MV-4-11 (cell line): Measurements from ENCODE around the gene ARTN.

ENCODE experiments used
- DNase-seq: peaks from one replicate; lab custom pipeline; 2025; lab: John Stamatoyannopoulos, UW

Gene ARTN

DNA sequence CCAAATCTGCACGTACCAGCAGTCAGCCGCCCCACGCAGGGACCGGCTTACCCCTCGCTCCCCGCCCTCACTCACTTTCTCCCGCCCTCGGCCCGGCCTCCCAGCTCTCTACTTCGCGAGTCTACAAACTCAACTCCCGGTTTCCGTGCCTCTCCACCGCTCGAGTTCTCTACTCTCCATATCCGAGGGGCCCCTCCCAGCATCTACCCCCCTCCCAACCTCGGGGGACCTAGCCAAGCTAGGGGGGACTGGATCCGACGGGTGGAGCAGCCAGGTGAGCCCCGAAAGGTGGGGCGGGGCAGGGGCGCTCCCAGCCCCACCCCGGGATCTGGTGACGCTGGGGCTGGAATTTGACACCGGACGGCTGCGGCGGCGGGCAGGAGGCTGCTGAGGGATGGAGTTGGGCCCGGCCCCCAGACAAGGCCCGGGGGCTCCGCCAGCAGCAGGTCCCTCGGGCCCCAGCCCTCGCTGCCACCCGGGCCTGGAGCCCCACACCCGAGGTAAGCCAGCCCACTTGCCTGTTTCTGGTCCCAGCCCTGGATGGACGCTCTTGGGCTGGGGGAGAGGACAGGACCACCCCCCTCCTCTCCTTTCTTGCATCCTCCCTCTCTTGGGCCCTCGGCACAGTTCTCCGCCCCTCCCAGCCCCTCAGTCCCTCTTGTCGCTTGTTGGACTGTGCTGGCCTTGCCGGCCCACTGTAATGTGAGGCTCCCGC lies at the start of gene ARTN:
Gene ARTN, plus strand, starts transcription at position 416 of the 715 bp plus-strand sequence. CDS start 1,856 bp downstream, outside the sequence.
- no peak for DNase-seq

GRCh38 chr1:43885279-43885801 lies 48.3 kb upstream of the ARTN start:
- DNase-seq, result no peak

DNA sequence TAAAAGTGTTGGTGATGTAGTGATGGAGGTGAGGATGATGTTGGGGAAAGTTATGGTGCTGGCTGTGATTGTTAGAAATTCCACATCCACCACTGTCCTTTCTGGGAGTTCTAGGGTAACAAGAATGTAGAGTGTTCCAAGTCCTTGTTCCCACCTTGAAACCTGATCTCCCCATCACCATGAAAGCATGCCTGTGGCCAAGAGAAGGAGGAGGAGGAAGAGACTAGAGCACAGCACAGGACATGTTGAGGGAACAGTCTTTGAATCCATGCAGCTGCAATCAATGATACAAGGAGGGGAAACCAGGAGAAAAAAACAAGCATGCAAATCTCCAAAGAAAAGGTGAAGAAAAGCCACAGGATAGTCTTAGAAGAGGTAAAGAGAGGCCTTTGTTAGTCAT lies 45.9 kb upstream of the ARTN start:
- DNase-seq, result no peak

DNA sequence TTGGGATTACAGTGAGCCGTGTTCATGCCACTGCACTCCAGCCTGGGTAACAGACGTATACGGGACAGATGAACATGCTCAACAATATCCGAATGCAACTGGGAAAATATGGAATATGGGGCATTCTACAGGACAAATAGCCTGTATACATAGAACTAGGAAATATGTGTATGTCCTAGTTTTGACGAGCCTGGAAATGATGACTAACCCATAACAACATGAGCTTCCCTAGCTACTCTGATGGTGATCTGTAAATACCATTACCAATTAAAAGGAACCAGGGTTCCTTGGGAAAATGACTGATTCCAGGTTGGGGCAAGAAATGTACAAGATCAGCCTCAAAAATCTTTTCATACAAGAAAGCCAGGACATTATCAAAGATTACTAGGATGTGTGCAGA lies 42.8 kb upstream of the ARTN start:
- no peak for DNase-seq

GRCh38 chr1:43893006-43893405 lies 40.6 kb upstream of the ARTN start:
- no peak for DNase-seq

- DNase-seq, result no peak
Measured at GRCh38 chr1:43898981-43899380, 34.6 kb upstream of the ARTN start.

- DNase-seq, result no peak
Measured at GRCh38 chr1:43900386-43900785, 33.2 kb upstream of the ARTN start.

DNA sequence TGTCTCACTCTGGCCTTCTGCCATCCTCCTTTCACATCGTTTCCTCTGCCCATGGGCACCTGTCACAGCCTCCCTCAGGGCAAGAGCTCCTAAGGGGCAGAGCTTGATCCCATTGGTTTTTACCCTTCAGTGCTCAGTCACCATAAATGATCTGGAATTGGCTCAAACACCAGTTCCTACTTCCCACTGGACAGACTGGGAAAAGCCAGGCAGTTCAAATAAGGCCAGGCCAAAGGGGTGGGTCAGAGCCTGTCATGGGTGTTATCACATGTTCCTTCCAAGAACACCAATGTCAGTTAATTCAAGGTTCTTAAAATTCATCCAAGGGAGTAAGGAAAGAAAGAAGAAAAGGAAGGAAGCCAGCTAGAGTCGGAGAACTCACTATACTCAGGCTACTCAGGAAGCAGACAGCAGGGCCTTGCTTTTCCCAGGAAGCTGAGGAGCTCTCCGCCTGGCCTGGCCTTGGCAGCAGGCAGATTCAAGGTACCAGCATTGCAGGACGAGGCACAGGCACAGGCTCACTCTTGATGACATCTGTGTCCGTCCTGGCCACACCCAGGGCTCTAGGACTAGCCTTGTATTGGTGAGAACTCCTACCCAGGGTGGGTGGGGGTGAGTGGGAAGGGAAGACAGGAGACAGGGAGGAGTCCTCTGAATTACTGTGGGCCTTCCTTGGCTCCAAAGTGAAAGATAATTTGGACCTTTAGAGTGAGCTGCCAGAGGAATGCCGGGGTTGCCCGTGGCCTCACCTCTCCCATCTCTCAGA lies 32.2 kb upstream of the ARTN start:
- DNase-seq, result no peak

- DNase-seq, result no peak
Measured at GRCh38 chr1:43902058-43902831, 31.4 kb upstream of the ARTN start.

GRCh38 chr1:43904660-43905551 lies 28.7 kb upstream of the ARTN start:
- DNase-seq, result no peak

GRCh38 chr1:43908226-43908625 lies 25.4 kb upstream of the ARTN start:
- no peak for DNase-seq

DNA sequence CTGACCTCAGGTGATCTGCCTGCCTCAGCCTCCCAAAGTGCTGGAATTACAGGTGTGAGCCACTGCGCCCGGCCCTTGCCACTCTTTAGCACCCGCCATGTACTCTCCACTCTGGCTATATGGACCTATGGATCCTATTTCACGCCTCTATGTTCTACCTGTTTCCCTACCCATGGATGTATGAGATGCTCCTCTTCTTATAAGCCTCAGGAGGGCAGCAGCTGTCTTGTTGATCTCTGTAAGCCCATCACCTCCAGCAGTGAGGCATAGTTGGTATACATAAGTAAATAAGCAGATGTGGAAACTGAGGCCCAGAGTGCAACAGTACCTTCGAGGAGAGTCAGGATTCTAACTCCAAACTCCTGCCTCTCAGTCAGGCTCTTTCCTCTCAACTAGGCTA lies 24.7 kb upstream of the ARTN start:
- DNase-seq, result no peak

GRCh38 chr1:43910343-43910742 lies 23.3 kb upstream of the ARTN start:
- no peak for DNase-seq

GRCh38 chr1:43912607-43913006 lies 21.0 kb upstream of the ARTN start:
- DNase-seq, result no peak

DNA sequence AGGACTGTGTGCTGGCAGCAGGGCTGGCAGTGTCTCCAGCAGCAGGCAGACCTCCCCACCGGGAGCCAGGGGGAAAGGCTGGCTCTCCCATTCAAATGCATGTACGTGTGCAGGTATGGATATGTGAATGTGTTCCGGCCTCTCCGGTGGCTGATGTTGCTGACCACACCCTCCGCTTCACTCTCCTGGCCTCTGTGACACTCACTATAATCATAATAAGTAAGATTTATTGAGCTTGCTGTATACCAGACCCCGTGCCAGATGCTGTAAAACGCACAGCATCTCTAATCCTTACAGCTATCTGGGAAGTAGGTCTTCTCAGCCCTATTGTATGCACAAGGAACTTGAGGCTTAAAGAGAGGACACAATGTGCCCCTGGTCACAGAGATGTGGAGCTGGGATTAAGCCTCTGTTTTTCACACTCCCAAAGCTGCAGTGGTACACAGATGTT lies 20.5 kb upstream of the ARTN start:
- no peak for DNase-seq

DNA sequence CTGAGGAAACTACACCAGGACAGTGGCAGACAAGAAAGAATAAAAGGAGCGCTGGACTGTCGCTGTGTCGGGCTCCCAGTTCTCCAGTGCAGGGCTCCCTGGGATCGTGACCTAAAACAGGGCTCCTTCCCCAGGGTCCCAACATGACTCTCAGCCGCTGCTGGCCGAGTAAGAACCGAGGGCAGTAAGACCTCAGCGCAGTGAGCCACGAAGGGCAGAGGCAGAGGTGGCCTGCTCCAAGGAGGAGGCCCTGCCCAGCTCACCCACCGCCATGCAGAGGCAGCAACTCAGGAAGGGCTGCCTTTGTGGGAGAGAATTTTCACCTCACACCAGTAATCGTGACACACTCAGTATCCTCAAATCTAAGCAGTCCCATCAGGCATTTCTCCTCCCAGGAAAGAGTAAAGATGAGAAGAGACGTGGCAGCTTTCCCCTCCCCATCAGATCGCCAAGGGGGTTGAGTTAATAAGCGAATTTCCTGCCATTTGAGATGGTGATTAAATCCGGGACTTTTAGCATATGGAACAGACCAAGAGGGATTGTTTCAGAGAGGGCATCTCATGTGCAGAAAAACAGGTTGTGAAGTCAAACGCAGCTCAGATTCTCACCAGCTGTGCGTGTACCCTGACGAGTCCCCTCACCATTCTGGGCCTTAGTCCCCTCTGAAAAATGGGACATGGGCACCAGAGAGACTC lies 19.8 kb upstream of the ARTN start:
- DNase-seq, result no peak

- DNase-seq, result no peak
Measured at GRCh38 chr1:43914576-43915525, 18.8 kb upstream of the ARTN start.

DNA sequence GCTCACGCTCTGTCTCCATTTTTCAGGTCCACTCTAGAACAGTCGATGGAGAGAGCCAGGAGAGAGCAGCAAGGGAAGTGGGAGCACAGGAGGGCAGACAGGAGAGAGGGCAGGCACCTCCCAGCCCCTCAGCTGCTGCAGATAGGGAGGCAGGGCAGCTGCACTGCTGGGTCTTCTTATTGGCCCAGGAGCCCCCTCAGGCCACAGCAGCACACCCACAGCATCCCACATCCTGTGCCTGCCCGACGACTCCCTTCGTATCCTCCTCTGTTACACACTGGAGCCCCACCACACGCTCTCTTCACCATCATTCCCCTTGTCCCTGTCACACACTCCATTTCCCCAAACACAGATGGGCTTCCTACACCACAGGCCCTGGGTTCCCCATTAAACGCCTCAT lies 13.7 kb upstream of the ARTN start:
- no peak for DNase-seq

- no peak for DNase-seq
Measured at GRCh38 chr1:43921022-43921421, 12.6 kb upstream of the ARTN start.

GRCh38 chr1:43924516-43924915 lies 9.1 kb upstream of the ARTN start:
- DNase-seq, result no peak
